Calu3 (cell line): ENCODE results near the gene SDK2. TPM values are rescaled to one million over a fixed set of nuclear protein-coding genes. Genes with fewer than 3 reads are reported as not detected.

Experiments
- Bru-seq: library from RNA; stranded (reverse); fragments of 400-500 nt; gene quantifications from one replicate; lab custom pipeline; 2021; lab: Mats Ljungman, UMichigan
- BruChase-seq, 2 experiments: library from RNA; stranded (reverse); fragments of 400-500 nt; gene quantifications; one replicate each; lab custom pipeline; 2021; lab: Mats Ljungman, UMichigan
- BruUV-seq: library from RNA; stranded (reverse); fragments of 400-500 nt; replicated peaks from 2 replicates; lab custom pipeline; 2021; lab: Mats Ljungman, UMichigan
- CTCF ChIA-PET: fragments of 300-600 bp; sonication (Branson Sonifier 250); formaldehyde crosslinking; loops from one replicate; lab custom pipeline; 2022; ENCODE audit warnings: antibody characterized with exemption; lab: Charles Lee
- DNase-seq: peaks from one replicate; pipeline ENCODE4 v3.0.0; 2022
- H3K27ac Mint-ChIP-seq: one replicate; pipeline ENCODE4 v1.8.0; 2022; ENCODE audit warnings: mixed read lengths; ENCODE audit not compliant: unreplicated experiment
- H3K27me3 Mint-ChIP-seq: one replicate; pipeline ENCODE4 v1.8.0; 2022; ENCODE audit warnings: mixed read lengths; ENCODE audit not compliant: unreplicated experiment
- H3K36me3 Mint-ChIP-seq: one replicate; pipeline ENCODE4 v1.8.0; 2022; ENCODE audit warnings: mild to moderate bottlenecking, moderate library complexity, mixed read lengths; ENCODE audit not compliant: insufficient read depth, unreplicated experiment
- H3K4me1 Mint-ChIP-seq: one replicate; pipeline ENCODE4 v1.8.0; 2022; ENCODE audit warnings: mild to moderate bottlenecking, low read depth, mixed read lengths; ENCODE audit not compliant: unreplicated experiment
- H3K4me3 Mint-ChIP-seq: one replicate; pipeline ENCODE4 v1.8.0; 2022; ENCODE audit warnings: mild to moderate bottlenecking, low read depth, moderate library complexity, mixed read lengths; ENCODE audit not compliant: unreplicated experiment
- H3K9me3 Mint-ChIP-seq: one replicate; pipeline ENCODE4 v1.8.0; 2022; ENCODE audit warnings: low read depth, mixed read lengths; ENCODE audit not compliant: unreplicated experiment
- intact Hi-C: fragments of 100-400 bp; cut with micrococcal nuclease; formaldehyde crosslinking; loops from one replicate; pipeline ENCODE4 v1.10.0; 2022; ENCODE audit not compliant: unreplicated experiment
- long read RNA-seq: library from polyadenylated mRNA; stranded (forward); transcript quantifications from one replicate; pipeline ENCODE4 v2.0.0, GENCODE V29; 2022
- total RNA-seq: library from RNA; stranded (reverse); gene quantifications from 2 replicates; pipeline ENCODE4 v1.2.3, GENCODE V29; 2022
- TF ChIP-seq, protein P1 (sequence below): fragments of 200-600 bp; IDR thresholded peaks from one replicate; pipeline ENCODE4 v1.8.0; 2022; ENCODE audit warnings: antibody characterized with exemption; ENCODE audit not compliant: unreplicated experiment

Gene SDK2, protein sequence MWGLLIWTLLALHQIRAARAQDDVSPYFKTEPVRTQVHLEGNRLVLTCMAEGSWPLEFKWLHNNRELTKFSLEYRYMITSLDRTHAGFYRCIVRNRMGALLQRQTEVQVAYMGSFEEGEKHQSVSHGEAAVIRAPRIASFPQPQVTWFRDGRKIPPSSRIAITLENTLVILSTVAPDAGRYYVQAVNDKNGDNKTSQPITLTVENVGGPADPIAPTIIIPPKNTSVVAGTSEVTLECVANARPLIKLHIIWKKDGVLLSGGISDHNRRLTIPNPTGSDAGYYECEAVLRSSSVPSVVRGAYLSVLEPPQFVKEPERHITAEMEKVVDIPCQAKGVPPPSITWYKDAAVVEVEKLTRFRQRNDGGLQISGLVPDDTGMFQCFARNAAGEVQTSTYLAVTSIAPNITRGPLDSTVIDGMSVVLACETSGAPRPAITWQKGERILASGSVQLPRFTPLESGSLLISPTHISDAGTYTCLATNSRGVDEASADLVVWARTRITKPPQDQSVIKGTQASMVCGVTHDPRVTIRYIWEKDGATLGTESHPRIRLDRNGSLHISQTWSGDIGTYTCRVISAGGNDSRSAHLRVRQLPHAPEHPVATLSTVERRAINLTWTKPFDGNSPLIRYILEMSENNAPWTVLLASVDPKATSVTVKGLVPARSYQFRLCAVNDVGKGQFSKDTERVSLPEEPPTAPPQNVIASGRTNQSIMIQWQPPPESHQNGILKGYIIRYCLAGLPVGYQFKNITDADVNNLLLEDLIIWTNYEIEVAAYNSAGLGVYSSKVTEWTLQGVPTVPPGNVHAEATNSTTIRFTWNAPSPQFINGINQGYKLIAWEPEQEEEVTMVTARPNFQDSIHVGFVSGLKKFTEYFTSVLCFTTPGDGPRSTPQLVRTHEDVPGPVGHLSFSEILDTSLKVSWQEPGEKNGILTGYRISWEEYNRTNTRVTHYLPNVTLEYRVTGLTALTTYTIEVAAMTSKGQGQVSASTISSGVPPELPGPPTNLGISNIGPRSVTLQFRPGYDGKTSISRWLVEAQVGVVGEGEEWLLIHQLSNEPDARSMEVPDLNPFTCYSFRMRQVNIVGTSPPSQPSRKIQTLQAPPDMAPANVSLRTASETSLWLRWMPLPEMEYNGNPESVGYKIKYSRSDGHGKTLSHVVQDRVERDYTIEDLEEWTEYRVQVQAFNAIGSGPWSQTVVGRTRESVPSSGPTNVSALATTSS (N-terminal part only)
- total RNA-seq: 0.07 TPM in 1 of 2 replicates, not detected in the other
- Bru-seq, nascent RNA: percentile 2 among the genes with signal in this experiment
- BruChase-seq, experiment 1, labeled RNA remaining after a 6-hour chase: percentile 5 among the genes with signal in this experiment
- BruChase-seq, experiment 2, labeled RNA remaining after a 2-hour chase: percentile 3 among the genes with signal in this experiment
- long read RNA-seq: 0 reads

DNA sequence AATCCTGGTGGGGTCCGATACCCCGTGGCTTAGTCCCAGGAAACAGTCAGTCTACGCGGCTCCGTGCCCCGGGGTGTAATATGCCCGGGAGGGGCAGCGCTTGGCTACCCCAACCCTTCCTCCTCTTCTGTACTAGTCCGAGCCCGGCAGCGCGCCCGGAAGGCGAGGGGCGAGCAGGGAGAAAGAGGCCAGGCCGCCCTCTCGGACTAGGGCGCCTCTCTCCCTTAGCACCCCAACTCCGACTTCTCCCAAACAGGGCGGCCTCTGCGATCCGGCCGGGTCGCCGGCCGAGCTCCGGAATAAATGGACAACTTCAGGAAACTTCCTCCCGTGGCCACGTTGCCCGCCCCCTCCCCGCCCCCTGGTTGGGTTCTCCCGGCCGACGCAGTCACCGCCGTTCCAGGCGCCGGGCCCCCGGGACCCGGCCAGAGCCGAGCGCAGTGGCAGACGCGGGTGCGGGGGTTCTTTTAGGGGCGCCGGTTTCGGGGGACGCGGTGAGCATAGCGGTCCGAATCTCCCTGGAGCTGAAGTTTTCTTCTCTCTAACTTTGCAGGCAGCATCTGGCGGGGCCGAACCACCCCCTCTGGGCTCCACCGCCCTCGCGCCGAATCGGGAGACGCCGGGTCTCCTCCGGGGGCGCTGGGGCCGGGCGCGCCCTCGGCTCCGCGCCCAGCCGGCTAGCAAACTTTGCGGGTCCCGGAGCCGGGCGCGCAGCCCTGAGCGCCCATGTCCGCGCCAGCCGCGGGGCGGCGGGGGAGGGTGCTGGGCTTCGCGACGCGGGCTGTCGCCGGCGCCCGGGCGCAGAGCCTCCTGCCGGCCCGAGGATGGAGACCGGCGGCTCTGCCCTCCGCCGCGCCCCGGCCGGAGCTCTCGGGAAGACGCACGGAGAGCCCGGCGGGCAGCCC, at the start of gene SDK2:
Gene SDK2 (minus strand): TSS at position 301 of the 905 bp plus-strand sequence. CDS start 357 bp downstream, outside the sequence.
- TF ChIP-seq, protein P1, sequence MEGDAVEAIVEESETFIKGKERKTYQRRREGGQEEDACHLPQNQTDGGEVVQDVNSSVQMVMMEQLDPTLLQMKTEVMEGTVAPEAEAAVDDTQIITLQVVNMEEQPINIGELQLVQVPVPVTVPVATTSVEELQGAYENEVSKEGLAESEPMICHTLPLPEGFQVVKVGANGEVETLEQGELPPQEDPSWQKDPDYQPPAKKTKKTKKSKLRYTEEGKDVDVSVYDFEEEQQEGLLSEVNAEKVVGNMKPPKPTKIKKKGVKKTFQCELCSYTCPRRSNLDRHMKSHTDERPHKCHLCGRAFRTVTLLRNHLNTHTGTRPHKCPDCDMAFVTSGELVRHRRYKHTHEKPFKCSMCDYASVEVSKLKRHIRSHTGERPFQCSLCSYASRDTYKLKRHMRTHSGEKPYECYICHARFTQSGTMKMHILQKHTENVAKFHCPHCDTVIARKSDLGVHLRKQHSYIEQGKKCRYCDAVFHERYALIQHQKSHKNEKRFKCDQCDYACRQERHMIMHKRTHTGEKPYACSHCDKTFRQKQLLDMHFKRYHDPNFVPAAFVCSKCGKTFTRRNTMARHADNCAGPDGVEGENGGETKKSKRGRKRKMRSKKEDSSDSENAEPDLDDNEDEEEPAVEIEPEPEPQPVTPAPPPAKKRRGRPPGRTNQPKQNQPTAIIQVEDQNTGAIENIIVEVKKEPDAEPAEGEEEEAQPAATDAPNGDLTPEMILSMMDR: no peak
- BruUV-seq: no TSS peak
- peaks cover 100% of the 10 kb centered on the region for H3K27me3 Mint-ChIP-seq
- H3K4me1 Mint-ChIP-seq: no peaks in the 10 kb centered on the region
- no peaks in the 10 kb centered on the region for H3K36me3 Mint-ChIP-seq
- intact Hi-C loops: loop anchor here (5.0 kb wide), 1 partner anchor 353 kb away; no protein-coding TSS in a partner anchor
- CTCF ChIA-PET: no interaction called here
- peak; percentile 12 for DNase-seq
- peak within 1 kb of the TSS; percentile 36 for H3K4me3 Mint-ChIP-seq
- no peaks in the 10 kb centered on the region for H3K9me3 Mint-ChIP-seq
- H3K27ac Mint-ChIP-seq: no peak within 1 kb of the TSS

GRCh38 chr17:73693071-73693470, 48.8 kb upstream of the SDK2 start:
- no peak for DNase-seq
- no TSS peak for BruUV-seq
- Mint-ChIP-seq H3K9me3 (peaks cover 3% of the 10 kb centered on the region), H3K27me3 (peaks cover 67% of the 10 kb centered on the region), H3K27ac (no peak overlapping the region), H3K4me3 (no peak overlapping the region), H3K36me3 (no peaks in the 10 kb centered on the region), H3K4me1 (no peaks in the 10 kb centered on the region)
- TF ChIP-seq, protein P1: no peak
- intact Hi-C loops: no loop called here
- CTCF ChIA-PET: no interaction called here

GRCh38 chr17:73691321-73691766, 47.1 kb upstream of the SDK2 start:
- H3K9me3 Mint-ChIP-seq: peaks cover 3% of the 10 kb centered on the region
- no TSS peak for BruUV-seq
- CTCF ChIA-PET: no interaction called here
- no peak overlapping the region for H3K4me3 Mint-ChIP-seq
- H3K27ac Mint-ChIP-seq: no peak overlapping the region
- H3K36me3 Mint-ChIP-seq: no peaks in the 10 kb centered on the region
- H3K4me1 Mint-ChIP-seq: no peaks in the 10 kb centered on the region
- TF ChIP-seq, protein P1: no peak
- H3K27me3 Mint-ChIP-seq: peaks cover 76% of the 10 kb centered on the region
- intact Hi-C loops: no loop called here
- DNase-seq: no peak
